ENCODE results near the gene SCNN1B.

GRCh38 chr16:23367564-23367963 lies 65.5 kb downstream of the SCNN1B start:
- TF ChIP-seq CTCF (conservative IDR thresholded peaks at IDR 0.05 in 1 of 2, IDR thresholded peaks at IDR 0.05 in 1 of 2; ENCODE audit: extremely low read depth in 1 of 2, insufficient read depth in 1 of 2, low read depth in 1 of 2, low read length in 2 of 2) (no peak), EZH2 (IDR thresholded peaks at IDR 0.05; ENCODE audit: borderline replicate concordance, low read length) (no peak)
